ENCODE measurements around the gene FBXL13.
"Not testable (repeated sequence)": the region's sequence is repeated elsewhere in the genome, so short reads cannot be mapped to it uniquely, and the experiment has no call there.

The FBXL13 gene

DNA sequence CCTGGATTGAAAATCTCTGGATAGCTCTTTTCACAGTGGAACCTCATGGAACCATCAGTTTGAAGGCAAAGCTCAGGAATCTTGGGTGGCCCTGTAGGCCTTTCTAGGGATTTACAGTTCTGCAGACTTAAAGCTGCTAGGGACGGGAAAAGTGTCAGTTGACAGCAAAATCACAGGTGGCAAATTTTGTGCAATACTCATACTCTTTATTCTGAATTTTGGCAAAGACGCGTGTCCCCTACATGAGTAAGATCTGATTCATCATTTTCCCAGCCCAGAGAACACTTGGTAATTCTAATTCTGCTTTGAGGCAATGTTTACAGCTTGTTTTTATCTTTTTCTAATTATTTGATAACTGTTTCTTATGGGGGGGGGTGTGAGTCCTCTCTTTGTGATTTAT lies 158.2 kb downstream of the FBXL13 start:
- TF ChIP-seq CTCF (conservative IDR thresholded peaks at IDR 0.05; ENCODE audit: low read depth, low read length): peak; percentile 12
- DNase-seq (ENCODE audit: low read depth): no peak
- no peak overlapping the region for H3K4me3 ChIP-seq (ENCODE audit: low read length)

DNA sequence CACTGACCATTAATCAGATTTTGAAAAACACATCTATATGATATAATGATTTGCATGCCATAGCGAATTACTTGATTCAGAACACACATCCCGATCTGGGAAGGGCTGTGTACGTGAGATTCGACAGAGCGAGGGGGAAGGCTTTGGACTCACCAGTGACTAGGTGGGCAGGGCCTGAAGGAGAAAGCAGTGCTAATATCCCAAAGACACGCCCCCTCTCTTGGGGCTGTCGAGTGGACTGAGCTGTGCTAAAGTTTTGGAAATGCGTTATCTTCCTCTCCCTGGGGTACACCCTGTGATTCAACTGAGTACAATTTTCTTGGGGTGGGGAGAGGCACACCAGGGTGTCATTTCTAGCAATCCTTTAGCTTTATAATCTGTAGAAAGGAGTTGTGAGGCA lies 160.0 kb downstream of the FBXL13 start:
- DNase-seq (ENCODE audit: low read depth): no peak
- peak overlapping the region; percentile 26 for H3K4me3 ChIP-seq (ENCODE audit: low read length)
- no peak for TF ChIP-seq CTCF (conservative IDR thresholded peaks at IDR 0.05; ENCODE audit: low read depth, low read length)

- no peak for DNase-seq (ENCODE audit: low read depth)
- peak overlapping the region; percentile 50 for H3K4me3 ChIP-seq (ENCODE audit: low read length)
- TF ChIP-seq CTCF (conservative IDR thresholded peaks at IDR 0.05; ENCODE audit: low read depth, low read length): no peak
Measured at GRCh38 chr7:102913826-102914225, 160.8 kb downstream of the FBXL13 start.

DNA sequence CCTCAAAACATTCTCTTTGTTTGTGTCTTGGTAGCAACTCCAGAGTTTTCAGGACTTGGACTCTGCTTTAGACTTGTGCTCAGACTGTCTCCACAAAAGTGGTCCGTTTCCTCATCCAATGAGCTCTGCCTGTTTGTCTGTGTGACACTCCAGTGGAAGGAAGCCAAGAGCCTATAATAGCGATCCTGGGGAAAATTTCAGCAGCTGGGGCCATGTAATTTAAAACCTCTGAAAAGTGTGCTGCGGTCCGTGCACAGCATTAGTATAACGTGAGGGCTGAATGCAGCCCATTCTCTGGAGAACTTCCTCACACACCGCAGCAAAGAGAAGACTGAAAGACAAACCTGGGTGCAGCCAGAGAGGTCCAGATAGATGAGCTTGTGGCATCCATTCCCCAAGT lies 161.9 kb downstream of the FBXL13 start, which contains the start of gene LRRC17:
Gene LRRC17 (plus strand): TSS at position 259 of the 400 bp plus-strand sequence. CDS start 20,914 bp downstream, outside the sequence.
- no peak for TF ChIP-seq CTCF (conservative IDR thresholded peaks at IDR 0.05; ENCODE audit: low read depth, low read length)
- DNase-seq (ENCODE audit: low read depth): no peak
- peak within 1 kb of the TSS; percentile 50 for H3K4me3 ChIP-seq (ENCODE audit: low read length)

DNA sequence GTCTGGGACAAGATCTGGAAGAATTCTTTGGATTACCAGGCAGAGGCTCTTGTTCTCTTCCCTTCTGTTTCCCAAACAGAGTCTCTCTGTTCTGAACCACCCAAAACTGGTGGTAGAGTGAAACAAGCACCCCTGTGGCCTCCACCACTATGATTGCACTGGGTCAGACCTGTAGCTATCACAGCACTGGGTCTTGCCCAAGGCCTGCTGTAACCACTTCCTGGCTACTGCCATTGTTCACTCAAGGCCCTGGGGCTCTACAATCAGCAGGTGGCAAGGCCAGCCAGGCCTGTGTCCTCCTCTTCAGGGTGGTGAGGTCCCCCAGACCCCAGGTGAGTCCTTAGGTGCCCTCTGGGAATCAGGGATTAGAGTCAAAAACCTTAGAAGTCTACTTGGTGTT lies 165.9 kb downstream of the FBXL13 start:
- H3K4me3 ChIP-seq (ENCODE audit: low read length): no peak overlapping the region
- no peak for TF ChIP-seq CTCF (conservative IDR thresholded peaks at IDR 0.05; ENCODE audit: low read depth, low read length)
- DNase-seq (ENCODE audit: low read depth): no peak

GRCh38 chr7:102903576-102903975 lies 171.0 kb downstream of the FBXL13 start:
- not testable (repeated sequence) for DNase-seq (ENCODE audit: low read depth); H3K4me3 ChIP-seq (ENCODE audit: low read length)

- not testable (repeated sequence) for DNase-seq (ENCODE audit: low read depth)
Measured at GRCh38 chr7:102902052-102902451, 172.5 kb downstream of the FBXL13 start.

GRCh38 chr7:102898532-102898859 lies 176.1 kb downstream of the FBXL13 start:
- TF ChIP-seq CTCF (conservative IDR thresholded peaks at IDR 0.05; ENCODE audit: low read depth, low read length): no peak
- no peak for DNase-seq (ENCODE audit: low read depth)
- no peak overlapping the region for H3K4me3 ChIP-seq (ENCODE audit: low read length)

More at GRCh38 chr7:102902052-102902451, 172.5 kb downstream of the FBXL13 start:
- not testable (repeated sequence) for H3K4me3 ChIP-seq (ENCODE audit: low read length)

All from retinal pigment epithelial cell (primary cell).